Erythroblast (primary cell): ENCODE results near the gene GINS3.

ENCODE experiments used
- GATA1 ChIP-seq: IDR thresholded peaks from 2 replicates; pipeline ENCODE4 v1.6.1; 2011; ENCODE audit warnings: low read depth, mild to moderate bottlenecking, control low read depth, low read length, moderate library complexity
- POLR2A ChIP-seq: IDR thresholded peaks from 2 replicates; pipeline ENCODE4 v1.6.1; 2011; ENCODE audit warnings: mild to moderate bottlenecking, low read length

DNA sequence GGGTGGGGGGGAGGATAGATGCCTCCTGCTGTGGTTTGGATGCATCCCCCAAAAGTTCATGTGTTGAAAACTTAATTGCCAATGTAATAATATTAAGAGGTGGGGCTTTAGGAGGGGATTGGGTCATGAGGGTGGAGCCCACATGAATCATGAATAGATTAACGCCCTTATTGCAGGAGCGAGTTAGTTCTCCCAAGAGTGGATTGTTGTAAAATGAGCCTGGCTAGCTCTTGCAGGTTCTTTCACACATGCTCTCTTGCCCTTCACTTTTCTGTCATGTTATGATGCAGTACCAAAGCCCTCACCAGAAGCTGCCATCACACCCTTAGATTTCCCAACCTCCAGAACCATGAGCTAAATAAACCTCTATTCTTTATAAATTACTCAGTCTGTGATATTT, 52.0 kb downstream of the GINS3 start:
- TF ChIP-seq POLR2A (no peak), GATA1 (no peak)
